GM19328 (cell line): Measurements from ENCODE around the gene WARS2.
"Not testable (repeated sequence)": the region's sequence is repeated elsewhere in the genome, so short reads cannot be mapped to it uniquely, and the experiment has no call there.

Experiments used
- ATAC-seq: cut with Tn5 transposase; IDR thresholded peaks from one replicate; pipeline ENCODE4 v1.9.1; 2021; ENCODE audit warnings: mild to moderate bottlenecking, moderate library complexity; ENCODE audit not compliant: unreplicated experiment

Gene WARS2

DNA sequence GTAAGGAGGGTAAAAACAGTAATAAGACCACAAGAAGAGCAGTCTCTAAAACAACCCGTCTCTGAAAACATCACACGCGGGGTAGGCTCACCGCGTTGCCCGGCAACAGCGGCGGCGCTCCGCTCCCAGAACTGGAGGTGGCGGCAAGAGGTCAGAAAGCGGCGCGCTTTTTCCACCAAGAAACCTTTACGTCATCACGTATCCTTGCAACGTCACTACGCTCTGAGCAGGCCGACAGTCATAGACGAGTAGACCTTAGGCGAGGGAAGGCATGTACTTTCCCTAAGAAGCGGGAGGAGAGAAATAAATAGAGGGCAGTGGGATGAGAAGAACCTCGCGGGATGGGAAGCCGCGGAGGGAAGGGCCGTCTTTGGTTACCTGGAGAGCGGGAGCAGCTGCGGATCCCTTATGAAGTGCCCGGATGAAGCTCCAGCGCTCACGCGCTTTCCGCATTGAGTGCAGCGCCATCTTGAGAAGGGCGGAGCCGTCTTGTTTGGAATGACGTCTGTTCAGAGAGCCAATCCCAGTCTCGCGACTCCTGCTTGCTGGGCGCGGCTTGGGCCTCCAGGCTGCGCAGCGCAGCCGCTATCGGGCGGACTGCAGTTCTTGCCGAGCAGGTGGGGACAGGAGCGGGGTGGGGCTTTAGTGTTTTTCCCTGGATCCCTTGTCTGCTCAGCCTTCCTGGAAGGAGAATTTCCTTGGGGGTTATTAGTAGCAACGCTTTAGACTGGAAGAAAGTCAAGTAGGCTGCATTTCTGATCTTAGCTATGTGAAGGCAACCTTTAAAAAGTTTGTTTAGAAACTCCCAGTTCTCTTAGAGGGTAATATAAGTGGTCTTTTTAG, at the start of gene WARS2:
TSS of gene WARS2 (minus strand) at position 477 of the 843 bp plus-strand sequence. CDS start at position 468, 9 bp downstream.
- peak; percentile 94 for ATAC-seq

DNA sequence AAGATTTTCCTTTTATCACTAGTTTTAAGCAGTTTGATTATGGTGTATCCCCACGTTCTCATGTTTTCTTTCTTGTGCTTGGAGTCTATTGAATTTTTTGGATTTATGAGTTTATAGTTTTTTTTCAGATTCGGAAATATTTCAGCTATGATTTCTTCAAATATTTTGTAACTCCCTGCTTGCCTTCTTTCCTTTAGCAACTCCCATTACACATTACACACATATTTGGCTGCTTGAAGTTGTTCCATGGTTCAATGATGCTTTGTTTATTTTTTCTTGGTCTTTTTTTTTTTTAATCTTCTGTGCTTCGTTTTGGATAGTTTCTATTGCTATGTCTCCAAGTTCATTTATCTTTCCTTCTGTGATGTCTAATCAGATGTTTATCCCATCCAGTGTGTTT, 48.5 kb upstream of the WARS2 start:
- no peak for ATAC-seq

DNA sequence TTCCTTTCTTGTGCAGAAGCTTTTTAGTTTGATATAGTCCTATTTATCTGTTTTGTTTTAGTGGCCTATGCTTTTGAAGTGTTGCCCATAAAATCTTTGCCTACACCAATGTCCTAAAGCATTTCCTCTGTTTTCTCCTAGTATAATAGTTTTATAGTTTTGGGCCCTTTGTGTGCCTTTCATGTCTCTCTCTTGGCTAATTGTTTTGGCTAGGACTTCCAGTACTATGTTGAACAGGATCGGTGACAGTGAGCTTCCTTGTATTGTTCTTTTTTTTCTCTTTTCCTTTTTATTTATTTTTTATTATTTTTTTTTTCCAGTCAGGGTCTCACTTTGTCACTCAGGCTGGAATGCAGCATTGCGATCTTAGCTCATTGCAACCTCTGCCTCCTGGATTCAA, 47.0 kb upstream of the WARS2 start:
- no peak for ATAC-seq

DNA sequence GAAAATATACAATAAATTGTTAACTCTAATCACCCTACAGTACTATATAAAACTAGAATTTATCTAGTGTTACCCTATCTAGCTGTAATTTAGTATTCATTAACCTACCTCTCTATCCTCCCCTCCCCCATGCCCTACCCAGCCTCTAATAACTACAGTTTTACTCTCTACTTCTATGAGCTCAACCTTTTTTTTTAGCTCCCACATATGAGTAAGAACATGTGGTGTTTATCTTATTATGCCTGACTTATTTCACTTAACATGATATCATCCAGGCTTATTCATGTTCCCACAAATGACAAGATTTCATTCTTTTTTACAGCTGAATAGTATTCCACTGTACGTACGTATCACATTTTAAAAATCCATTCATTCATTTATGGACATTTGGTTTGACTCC, 46.0 kb upstream of the WARS2 start:
- no peak for ATAC-seq

DNA sequence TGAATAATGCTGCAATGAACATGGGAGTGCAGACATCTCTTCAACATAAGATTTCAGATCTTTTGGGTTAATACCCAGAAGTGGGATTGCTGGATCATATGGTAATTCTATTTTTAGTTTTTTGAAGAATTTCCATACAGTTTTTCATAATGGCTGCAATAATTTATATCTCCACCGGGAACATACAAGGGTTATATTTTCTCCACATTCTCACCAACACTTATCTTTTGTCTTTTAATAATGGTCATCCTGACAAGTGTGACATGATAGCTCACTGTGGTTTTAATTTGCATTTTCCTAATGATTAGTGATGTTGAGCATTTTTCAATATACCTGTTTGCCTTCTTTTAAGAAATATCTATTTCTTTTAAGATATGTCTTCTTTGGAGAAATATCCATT, 44.5 kb upstream of the WARS2 start:
- no peak for ATAC-seq

DNA sequence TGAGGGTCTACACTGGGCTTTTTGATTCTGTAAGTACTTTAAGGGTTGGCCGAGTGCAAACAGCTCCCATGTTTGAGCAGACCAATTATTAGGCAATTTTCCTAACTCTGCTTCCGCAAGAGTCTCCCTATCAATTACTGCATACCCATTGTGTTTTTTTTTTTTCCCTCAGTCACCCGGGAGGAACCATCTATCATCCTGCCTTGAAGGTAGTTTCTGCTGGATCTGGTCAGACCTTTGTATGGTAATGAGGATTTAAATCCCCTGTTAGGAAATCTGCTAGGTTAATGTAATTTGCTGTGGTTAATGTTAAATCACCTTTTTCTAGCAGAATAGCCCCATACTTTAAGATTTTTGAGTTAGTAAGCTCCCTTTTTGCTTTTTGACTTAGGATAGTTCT, 40.8 kb upstream of the WARS2 start:
- ATAC-seq: no peak

DNA sequence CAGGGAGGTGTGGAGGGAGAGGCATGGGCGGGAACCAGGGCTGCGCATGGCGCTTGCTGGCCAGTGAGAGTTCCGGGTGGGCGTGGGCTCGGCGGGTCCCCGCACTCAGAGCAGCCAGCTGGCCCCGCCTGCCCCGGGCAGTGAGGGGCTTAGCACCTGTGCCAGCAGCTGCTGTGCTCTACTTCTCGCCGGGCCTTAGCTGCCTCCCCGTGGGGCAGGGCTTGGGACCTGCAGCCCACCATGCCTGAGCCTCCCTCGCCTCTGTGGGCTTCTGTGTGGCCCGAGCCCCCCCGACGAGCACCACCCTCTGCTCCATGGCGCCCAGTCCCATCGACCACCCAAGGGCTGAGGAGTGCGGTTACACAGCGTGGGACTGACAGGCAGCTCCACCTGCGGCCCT, 38.6 kb upstream of the WARS2 start:
- no peak for ATAC-seq

DNA sequence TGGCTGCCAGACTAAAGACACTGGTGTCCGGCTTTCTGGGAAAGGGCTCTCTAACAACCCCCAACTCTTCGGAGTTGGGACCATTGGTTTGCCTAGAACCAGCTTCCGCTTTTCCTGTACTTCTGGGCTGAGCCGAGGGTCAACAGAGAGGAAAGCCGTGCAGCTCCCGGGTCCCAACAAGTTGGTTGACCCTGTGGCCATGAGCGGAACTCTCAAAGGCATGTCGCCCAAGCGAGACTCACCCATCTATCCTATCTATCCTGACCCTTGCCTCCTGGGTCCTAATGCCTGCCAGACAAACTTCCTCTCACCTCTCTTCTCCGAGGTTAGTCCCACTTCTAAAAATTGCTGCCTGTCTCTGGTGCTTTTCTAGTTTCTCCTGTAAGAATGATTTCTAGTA, 32.5 kb upstream of the WARS2 start:
- not testable (repeated sequence) for ATAC-seq

DNA sequence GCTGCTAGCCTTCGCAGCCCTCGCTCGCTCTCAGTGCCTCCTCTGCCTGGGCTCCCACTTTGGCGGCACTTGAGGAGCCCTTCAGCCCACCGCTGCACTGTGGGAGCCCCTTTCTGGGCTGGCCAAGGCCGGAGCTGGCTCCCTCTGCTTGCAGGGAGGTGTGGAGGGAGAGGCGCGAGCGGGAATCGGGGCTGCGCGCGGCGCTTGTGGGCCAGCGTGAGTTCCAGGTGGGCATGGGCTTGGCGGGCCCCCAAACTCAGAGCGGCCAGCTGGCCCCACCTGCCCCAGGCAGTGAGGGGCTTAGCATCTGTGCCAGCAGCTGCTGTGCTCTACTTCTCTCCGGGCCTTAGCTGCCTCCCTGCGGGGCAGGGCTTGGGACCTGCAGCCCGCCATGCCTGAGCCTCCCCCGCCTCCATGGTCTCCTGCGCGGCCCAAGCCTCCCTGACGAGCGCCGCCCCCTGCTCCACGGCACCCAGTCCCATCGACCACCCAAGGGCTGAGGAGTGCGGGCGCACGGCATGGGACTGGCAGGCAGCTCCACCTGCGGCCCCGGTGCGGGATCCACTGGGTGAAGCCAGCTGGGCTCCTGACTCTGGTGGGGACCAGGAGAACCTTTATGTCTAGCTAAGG, 31.0 kb upstream of the WARS2 start:
- ATAC-seq: not testable (repeated sequence)

DNA sequence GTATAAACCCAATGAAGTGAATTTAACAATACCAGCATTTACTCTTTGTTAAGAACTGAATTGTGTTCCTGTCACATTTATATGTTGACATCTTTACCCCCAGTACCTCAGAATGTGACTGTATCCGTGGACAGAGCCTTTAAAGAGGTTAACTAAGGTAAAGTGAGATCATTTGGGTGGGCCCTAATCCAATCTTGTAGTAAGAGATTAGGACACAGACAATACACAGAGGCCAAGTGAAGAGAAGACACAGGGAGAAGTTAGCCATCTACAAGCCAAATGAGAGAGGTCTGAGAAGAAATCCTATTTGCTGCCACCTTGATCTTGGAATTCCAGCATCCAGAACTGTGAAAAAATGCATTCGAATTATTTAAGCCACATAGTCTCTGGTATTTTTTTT, 22.9 kb upstream of the WARS2 start:
- no peak for ATAC-seq

DNA sequence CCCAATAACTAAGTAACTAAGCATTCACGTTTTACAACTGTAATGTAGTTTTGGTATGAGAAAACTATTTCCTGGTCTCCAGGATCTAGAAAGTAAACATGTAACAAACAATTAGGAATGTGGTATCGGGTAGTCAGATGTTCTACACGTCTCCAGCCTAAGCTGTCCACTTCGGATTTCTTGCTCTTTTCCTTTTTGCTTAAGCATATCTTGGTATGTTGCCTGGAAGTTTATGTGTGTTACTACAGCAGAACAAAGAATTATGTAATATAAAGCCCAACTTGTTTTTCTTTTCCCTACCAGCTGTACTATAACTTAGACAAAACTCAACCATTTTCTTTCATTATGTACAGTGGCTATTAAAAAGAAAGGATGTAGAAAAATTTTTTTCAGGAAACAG, 20.4 kb upstream of the WARS2 start:
- ATAC-seq: no peak

DNA sequence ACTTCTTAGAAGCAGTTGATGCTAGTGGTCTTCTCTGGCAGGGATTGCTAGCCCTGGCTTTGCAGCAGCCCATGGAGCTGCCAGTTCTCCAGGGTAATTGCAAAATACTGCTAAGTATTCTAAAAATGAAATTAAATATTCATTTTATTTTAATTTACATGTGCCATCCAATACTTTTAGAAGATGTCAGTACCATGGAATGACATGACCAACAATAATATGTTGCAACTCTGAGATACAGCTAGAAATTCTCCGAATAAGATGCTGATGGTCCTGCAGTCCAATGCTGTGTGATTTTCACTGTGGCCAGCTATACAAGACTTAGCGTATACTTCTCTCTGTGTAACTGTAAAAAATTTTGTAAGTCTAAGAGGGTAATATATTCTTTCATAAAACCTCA, 20.0 kb upstream of the WARS2 start:
- no peak for ATAC-seq

DNA sequence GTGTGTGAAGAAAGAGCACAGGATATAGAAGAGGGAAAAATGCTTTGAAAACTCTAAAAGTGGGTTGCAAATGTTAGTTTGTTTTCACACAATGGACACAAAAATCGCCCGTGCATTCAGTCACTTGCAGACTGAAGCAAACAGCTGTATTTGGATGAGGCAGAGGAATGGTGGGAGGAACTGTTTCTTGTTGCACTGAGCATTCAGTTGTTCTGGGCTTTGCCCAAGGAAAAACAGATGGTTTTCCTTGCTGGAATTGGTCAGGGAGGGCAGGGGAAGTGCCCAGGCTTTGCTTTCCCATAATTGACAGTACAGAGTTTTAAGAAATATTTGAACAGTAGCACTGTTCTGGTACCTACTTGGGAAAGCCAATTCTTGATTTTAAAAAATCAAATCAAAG, 19.5 kb upstream of the WARS2 start:
- ATAC-seq: no peak

DNA sequence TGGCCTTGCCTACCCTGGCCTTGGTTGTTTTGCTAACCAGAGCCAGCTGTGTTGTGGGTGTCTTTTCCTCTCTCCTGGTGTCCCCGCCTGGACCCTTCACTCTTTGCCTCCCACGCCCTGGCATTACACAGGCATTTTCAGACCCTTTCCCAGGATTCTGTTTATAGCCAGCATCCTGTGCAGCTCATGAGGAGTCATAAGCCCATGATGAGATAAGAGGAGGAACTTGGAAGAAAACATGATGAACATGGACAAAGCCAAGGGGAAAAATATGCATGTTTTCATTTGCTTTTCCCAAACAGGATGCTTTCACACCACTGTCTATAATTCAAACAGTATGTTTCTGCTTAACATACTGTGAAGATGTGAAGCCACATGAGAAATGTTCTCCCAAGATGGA, 18.7 kb upstream of the WARS2 start:
- no peak for ATAC-seq

DNA sequence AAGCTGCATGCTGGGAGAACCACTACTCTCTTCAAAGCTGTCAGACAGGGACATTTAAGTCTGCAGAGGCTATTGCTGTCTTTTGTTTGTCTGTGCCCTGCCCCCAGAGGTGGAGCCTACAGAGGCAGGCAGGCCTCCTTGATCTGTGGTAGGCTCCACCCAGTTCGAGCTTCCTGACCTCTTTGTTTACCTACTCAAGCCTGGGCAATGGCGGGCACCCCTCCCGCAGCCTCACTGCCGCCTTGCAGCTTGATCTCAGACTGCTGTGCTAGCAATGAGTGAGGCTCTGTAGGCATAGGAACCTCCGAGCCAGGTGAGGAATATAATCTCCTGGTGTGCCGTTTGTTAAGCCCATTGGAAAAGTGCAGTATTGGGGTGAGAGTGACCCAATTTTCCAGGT, 16.3 kb upstream of the WARS2 start:
- not testable (repeated sequence) for ATAC-seq

DNA sequence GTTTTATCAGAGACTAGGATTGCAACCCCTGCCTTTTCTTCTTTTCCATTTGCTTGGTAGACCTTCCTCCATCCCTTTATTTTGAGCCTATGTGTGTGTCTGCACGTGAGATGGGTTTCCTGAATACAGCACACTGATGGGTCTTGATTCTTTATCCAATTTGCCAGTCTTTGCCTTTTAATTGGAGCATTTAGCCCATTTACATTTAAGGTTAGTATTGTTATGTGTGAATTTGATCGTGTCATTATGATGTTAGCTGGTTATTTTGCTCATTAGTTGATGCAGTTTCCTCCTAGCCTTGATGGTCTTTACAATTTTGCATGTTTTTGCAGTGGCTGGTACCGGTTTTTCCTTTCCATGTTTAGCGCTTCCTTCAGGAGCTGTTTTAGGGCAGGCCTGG, 14.6 kb upstream of the WARS2 start:
- ATAC-seq: not testable (repeated sequence)

DNA sequence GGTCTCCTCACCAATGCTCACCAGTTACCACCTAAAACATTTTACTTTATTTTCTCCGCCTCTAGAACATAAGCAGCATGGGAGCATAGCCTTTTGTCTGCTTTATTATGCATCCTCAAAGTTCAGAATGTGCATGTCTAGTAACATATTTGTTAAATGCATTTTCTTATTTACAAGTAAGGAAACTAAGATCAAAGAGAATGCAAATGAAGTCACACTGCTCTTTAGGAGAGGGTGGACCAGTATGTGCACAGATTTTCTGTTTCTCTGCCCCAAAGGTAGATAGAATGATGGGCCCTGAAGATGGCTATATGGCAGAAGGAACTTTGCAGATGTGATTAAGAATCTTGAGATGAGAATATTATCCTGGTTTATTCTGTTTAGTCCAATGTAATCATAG, 9.7 kb upstream of the WARS2 start:
- no peak for ATAC-seq

DNA sequence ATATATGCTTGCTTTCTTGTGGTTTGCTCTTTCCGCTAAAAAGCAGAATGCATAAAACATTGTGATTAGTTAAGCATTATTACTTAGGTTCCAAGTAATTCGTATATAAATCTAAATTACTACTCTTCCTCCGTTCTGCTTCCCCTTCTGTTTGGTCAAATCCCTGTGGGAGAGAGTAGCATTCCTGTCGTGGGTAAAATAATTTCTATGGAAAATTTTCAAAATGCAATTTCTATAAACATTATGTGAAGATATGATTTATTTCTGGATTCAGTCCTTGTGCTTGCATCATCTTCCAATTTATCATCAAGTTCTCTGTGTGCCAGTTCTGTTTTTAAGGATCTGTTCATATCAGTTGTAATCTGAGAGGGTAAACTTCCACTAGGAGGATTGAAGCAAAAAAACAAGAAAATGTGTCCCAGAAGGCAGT, 7.2 kb upstream of the WARS2 start:
- no peak for ATAC-seq

DNA sequence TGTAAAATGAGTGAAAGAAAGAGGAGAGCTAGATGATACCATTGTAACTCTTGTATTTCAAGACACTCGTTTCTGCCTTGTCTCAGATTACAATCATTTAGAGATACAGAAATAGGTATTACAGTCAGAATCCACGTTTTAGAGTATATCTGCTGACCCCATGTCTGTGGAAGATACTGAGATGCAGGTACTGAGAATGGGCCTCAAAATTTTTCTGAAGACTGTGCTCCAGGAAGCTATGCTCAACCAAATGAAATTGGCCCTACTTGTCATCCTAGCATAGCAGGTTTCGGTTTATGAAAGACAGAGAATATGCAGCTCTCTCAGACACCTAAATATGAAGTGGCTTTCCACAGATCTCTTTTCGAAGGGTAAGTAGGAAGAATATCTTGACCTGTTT, 6.0 kb upstream of the WARS2 start:
- no peak for ATAC-seq

DNA sequence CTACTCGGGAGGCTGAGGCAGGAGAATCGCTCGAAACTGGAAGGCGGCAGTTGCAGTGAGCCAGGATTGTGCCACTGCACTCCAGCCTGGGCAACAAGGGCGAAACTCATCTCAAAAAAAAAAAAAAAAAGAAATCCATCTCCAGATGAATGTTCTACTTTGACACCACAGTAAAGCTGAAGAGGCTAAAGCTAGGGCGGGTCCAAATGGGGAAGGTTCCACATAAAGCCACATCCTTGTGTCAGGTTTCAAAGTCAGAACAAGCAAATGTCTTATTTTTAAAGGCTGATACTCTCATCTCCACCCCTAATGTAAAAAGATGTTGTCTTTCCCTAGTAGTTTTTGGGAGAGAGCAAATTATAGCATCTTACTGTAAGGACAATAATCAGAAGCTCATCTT, 4.4 kb upstream of the WARS2 start:
- ATAC-seq: no peak

DNA sequence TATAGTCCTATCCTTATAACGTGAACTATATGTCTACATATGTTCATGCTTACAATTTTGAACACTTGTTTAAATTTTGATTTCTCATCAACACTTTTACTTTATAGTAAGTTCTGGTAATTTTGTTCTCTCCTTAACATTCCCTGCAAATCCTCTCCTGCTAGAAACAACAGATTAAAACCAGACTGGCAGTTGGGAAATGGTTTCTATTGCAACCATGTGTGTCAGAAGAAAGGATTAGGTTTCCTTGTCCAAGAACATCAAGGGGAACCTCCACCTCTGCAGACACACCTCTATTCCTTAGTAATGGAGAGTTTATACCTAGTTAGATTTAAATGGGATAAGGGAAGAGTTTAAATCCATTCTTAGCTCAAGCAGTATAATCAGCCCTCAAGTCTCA, 3.3 kb upstream of the WARS2 start:
- ATAC-seq: no peak

DNA sequence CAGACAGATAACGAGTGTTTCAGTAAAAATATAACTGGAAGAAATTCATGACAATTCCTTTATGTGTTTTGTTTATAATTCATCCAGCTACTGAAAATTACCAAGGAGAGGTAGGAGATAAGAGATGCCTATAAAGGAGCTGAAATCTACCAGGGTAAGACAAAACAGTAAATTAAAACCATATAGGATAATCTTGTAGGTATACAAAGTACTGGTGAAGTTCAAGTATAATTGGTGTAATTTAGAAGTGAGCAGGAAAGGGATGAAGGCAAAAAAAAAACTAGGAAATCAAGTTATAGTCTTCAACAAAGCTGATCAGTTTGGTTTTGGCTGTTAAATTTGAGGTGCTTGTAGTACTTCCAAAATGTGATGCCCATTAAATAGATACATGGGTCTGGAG, 1.2 kb upstream of the WARS2 start:
- no peak for ATAC-seq

DNA sequence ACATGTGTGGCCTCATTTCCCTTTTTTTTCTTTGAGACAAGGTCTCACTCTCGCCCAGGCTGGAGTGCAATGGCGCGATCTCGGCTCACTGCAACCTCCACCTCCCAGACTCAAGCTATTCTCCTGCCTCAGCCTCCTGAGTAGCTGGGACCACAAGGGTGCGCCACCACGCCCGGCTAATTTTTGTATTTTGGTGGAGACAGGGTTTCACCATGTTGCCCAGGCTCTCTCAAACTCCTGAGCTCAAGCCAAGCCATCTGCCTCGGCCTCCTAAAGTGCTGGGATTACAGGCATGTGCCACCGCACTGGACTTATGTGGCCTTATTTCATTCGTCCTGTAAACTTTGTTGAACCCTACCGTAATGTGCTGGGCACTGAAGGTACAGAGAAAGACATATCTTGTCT, 569 bp upstream of the WARS2 start:
- ATAC-seq: no peak
